GM12878 (cell line): ENCODE measurements around the gene LRRC8B. TPM values are rescaled to one million over a fixed set of nuclear protein-coding genes. Genes with fewer than 3 reads are reported as not detected.

Experiments
- ATAC-seq: fragments of 200-7000 bp; cut with Tn5 transposase; 3 replicates; pipeline ENCODE4 v1.9.1; 2020; ENCODE audit warnings: mild to moderate bottlenecking, moderate library complexity
- BruUV-seq: library from RNA; stranded (reverse); fragments of 400-500 nt; replicated peaks from 2 replicates; lab custom pipeline; 2021; lab: Mats Ljungman, UMichigan
- CTCF ChIA-PET: fragments of 300-600 bp; sonication (Branson Sonifier 250); formaldehyde crosslinking; extraction: SDS; loops from one replicate; lab custom pipeline; 2021; ENCODE audit warnings: inconsistent platforms; lab: Yijun Ruan, JAX
- POLR2A ChIA-PET: fragments of 350-600 bp; formaldehyde crosslinking; extraction: SDS; loops from one replicate; lab custom pipeline; 2021; ENCODE audit warnings: inconsistent platforms; lab: Charles Lee
- RAD21 ChIA-PET: fragments of 300-600 bp; sonication (Branson Sonifier 250); formaldehyde crosslinking; loops from one replicate; lab custom pipeline; 2023; ENCODE audit warnings: antibody characterized with exemption; ENCODE audit not compliant: unreplicated experiment; lab: Charles Lee
- SMC1A ChIA-PET: fragments of 300-600 bp; sonication (Branson Sonifier 250); formaldehyde crosslinking; loops from one replicate; lab custom pipeline; 2023; ENCODE audit not compliant: unreplicated experiment, uncharacterized antibody; lab: Charles Lee
- DNase-seq: peaks from one replicate; pipeline ENCODE4 v3.0.0-alpha.2; 2011; ENCODE audit warnings: low read depth, low spot score
- FAIRE-seq: peaks from 3 replicates; lab custom pipeline; 2011; peaks lifted over from hg19 to GRCh38; lab: Jason Lieb, UNC
- H2AFZ ChIP-seq: 2 replicates; pipeline ENCODE4 v1.6.0; 2011; ENCODE audit warnings: low read depth, low read length, control low read depth; ENCODE audit not compliant: control insufficient read depth
- H3K27ac ChIP-seq: 2 replicates; pipeline ENCODE4 v1.5.1; 2011; ENCODE audit warnings: control low read depth; ENCODE audit not compliant: control insufficient read depth, insufficient read depth
- H3K27me3 ChIP-seq, 2 experiments: replicated peaks in 1 of 2; 2 replicates each; pipeline versions ENCODE4 v1.6.0 to v1.6.1; 2011; ENCODE audit warnings: low read length in 1 of 2; ENCODE audit not compliant: control insufficient read depth in 2 of 2, insufficient read depth in 2 of 2
- H3K36me3 ChIP-seq, 2 experiments: 2 replicates each; pipeline ENCODE4 v1.5.1; 2011; ENCODE audit warnings: low read length in 1 of 2; ENCODE audit not compliant: control insufficient read depth in 2 of 2, insufficient read depth in 2 of 2
- H3K4me1 ChIP-seq: 2 replicates; pipeline ENCODE4 v1.6.1; 2011; ENCODE audit warnings: mild to moderate bottlenecking, low read length, moderate library complexity, mixed read lengths; ENCODE audit not compliant: control insufficient read depth, insufficient read depth
- H3K4me2 ChIP-seq: 2 replicates; pipeline ENCODE4 v1.6.0; 2011; ENCODE audit warnings: control low read depth; ENCODE audit not compliant: control insufficient read depth, insufficient read depth
- H3K4me3 ChIP-seq: fragments of 200-600 bp; sonication (generic); 2 replicates; pipeline ENCODE4 v1.5.1; 2016
- H3K79me2 ChIP-seq: 2 replicates; pipeline ENCODE4 v1.6.0; 2011; ENCODE audit warnings: low read length; ENCODE audit not compliant: control insufficient read depth, insufficient read depth
- H3K9ac ChIP-seq: 2 replicates; pipeline ENCODE4 v1.8.0; 2011; ENCODE audit warnings: low read length, control low read depth, mixed read lengths; ENCODE audit not compliant: control insufficient read depth, insufficient read depth
- H3K9me3 ChIP-seq: replicated peaks from 3 replicates; pipeline ENCODE4 v1.5.1; 2011; ENCODE audit warnings: mild to moderate bottlenecking, low read length; ENCODE audit not compliant: control insufficient read depth, insufficient read depth
- H4K20me1 ChIP-seq: 2 replicates; pipeline ENCODE4 v1.6.0; 2011; ENCODE audit not compliant: control insufficient read depth, insufficient read depth
- CBX3 ChIP-seq: fragments of 200-600 bp; sonication (generic); IDR thresholded peaks from 2 replicates; pipeline ENCODE4 v1.6.1; 2016; ENCODE audit warnings: low read depth, borderline replicate concordance
- CREM ChIP-seq: IDR thresholded peaks from 2 replicates; pipeline ENCODE4 v1.6.1; 2014; ENCODE audit warnings: antibody characterized with exemption, low read depth
- FOXK2 ChIP-seq: fragments of 450-650 bp; IDR thresholded peaks from 2 replicates; pipeline ENCODE4 v1.6.1; 2017; ENCODE audit warnings: mild to moderate bottlenecking, moderate library complexity
- MXI1 ChIP-seq: fragments of 150-350 bp; IDR thresholded peaks from 2 replicates; pipeline ENCODE4 v1.6.1; 2011; ENCODE audit warnings: low read depth, mild to moderate bottlenecking, inconsistent platforms, low read length, improper control_type of control experiment
- MYB ChIP-seq: fragments of 150-350 bp; IDR thresholded peaks from 2 replicates; pipeline ENCODE4 v1.6.1; 2014; ENCODE audit warnings: mild to moderate bottlenecking, low read depth, low read length, borderline replicate concordance
- NFYB ChIP-seq: IDR thresholded peaks from 2 replicates; pipeline ENCODE4 v1.6.1; 2011; ENCODE audit warnings: low read depth, mild to moderate bottlenecking, low read length, improper control_type of control experiment, moderate library complexity; ENCODE audit not compliant: insufficient read depth
- PML ChIP-seq: IDR thresholded peaks from 2 replicates; pipeline ENCODE4 v1.6.1; 2012; ENCODE audit warnings: low read length, inconsistent platforms
- POLR2A ChIP-seq: IDR thresholded peaks from 2 replicates; pipeline ENCODE4 v1.6.1; 2011; ENCODE audit warnings: low read depth, mild to moderate bottlenecking, low read length
- RB1 ChIP-seq: fragments of 450-650 bp; formaldehyde crosslinking; IDR thresholded peaks from 2 replicates; pipeline ENCODE4 v1.6.1; 2017; ENCODE audit warnings: mild to moderate bottlenecking, borderline replicate concordance
- SIX5 ChIP-seq: IDR thresholded peaks from 2 replicates; pipeline ENCODE4 v1.6.1; 2011; ENCODE audit warnings: mild to moderate bottlenecking, low read depth, low read length, moderate library complexity; ENCODE audit not compliant: severe bottlenecking
- SMAD5 ChIP-seq: IDR thresholded peaks from 2 replicates; pipeline ENCODE4 v1.6.1; 2016; ENCODE audit warnings: antibody characterized with exemption, low read depth
- SUPT20H ChIP-seq: IDR thresholded peaks from 2 replicates; pipeline ENCODE4 v1.6.1; 2011; ENCODE audit warnings: low read depth, mild to moderate bottlenecking, low read length, moderate library complexity, borderline replicate concordance; ENCODE audit not compliant: control insufficient read depth
- TBL1XR1 ChIP-seq: IDR thresholded peaks from 2 replicates; pipeline ENCODE4 v1.6.1; 2012; ENCODE audit warnings: low read depth, low read length, improper control_type of control experiment
- ZZZ3 ChIP-seq: IDR thresholded peaks from 2 replicates; pipeline ENCODE4 v1.6.1; 2011; ENCODE audit warnings: low read depth; ENCODE audit not compliant: control insufficient read depth, insufficient read length
- WGBS: methylation state at CpG from one replicate; pipeline ENCODE4 v1.1.6; 2016; ENCODE audit warnings: low lambda C conversion rate; ENCODE audit not compliant: insufficient replicate concordance, insufficient coverage; ENCODE audit errors: missing lambda C conversion rate; 5-methylcytosine and 5-hydroxymethylcytosine counted together
- in situ Hi-C: fragments of 300-500 bp; cut with MboI; formaldehyde crosslinking; loops from 9 replicates; pipeline ENCODE4 v1.14.3; 2018; ENCODE audit warnings: mixed read lengths
- intact Hi-C: fragments of 100-400 bp; cut with micrococcal nuclease; formaldehyde crosslinking; loops from one replicate; pipeline ENCODE4 v1.14.2; 2022; ENCODE audit not compliant: unreplicated experiment
- polyA plus RNA-seq, 11 experiments: library from polyadenylated mRNA; depleted of rRNA in 4 of 11; unstranded in 6 of 11; stranded (reverse) in 5 of 11; fragments of >200 nt; fragmentation: Nextera tagmentation in 4 of 11; fragmentation: Illumina TruSeq in 1 of 11; extraction: Ambion mirVana in 4 of 11; extraction: Trizol in 1 of 11; gene quantifications; 1 replicate in 1 of 11; 2 replicates in 10 of 11; pipeline versions ENCODE4 v1.2.1 to v1.2.3, GENCODE V29; 2011 to 2016; ENCODE audit warnings: inconsistent platforms in 2 of 11, missing spikeins in 2 of 11, low read depth in 1 of 11
- total RNA-seq, 4 experiments: library from RNA; depleted of rRNA in 3 of 4; stranded (reverse); fragments of >200 nt in 3 of 4; fragmentation: Illumina TruSeq in 1 of 4; extraction: Trizol in 1 of 4; gene quantifications; 2 replicates each; pipeline versions ENCODE4 v1.2.1 to v1.2.3, GENCODE V29; 2013 to 2021
- TF ChIP-seq, protein P1 (sequence below): fragments of 150-350 bp; IDR thresholded peaks from 2 replicates; pipeline ENCODE4 v1.6.1; 2014; ENCODE audit warnings: mild to moderate bottlenecking, low read depth, low read length
- TF ChIP-seq, protein P2 (sequence below): IDR thresholded peaks from 2 replicates; pipeline ENCODE4 v1.6.1; 2011; ENCODE audit warnings: mild to moderate bottlenecking, low read depth, low read length, moderate library complexity; ENCODE audit not compliant: insufficient replicate concordance

LRRC8B gene
- total and polyA plus RNA-seq, 10 of the 15 experiments (the other 5 are each of a cell fraction or from before 2014, with no cell fraction given), result 1.3 to 9.2 (median 5.4) TPM

DNA sequence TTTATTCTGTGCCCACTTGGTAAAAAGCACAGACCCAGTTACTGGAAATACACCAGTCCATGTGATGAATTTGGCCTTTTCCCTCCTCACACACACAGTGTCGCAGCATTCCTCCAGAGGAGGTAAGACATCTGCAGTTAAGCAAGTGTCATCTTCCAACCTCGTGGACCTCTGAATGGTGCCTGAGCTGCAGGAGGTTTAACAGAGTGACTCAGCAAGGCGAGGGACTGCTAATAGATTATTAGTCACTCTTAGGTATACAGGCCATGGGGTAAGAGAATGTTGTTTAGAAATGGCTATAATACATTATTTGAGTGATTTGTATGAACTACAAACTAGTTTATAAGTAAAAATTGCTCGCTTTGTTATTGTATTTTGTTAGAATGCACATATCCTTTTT lies 8.6 kb upstream of the LRRC8B start:
- FAIRE-seq (no peak), DNase-seq (no peak), ATAC-seq (no peak)
- Histone ChIP-seq H2AFZ (no peak overlapping the region), H3K4me2 (no peak overlapping the region), H3K9me3 (no peaks in the 10 kb centered on the region), H3K36me3 (no peaks in the 10 kb centered on the region), H3K27ac (no peak overlapping the region), H4K20me1 (no peaks in the 10 kb centered on the region), H3K79me2 (no peaks in the 10 kb centered on the region), H3K4me3 (no peak overlapping the region), H3K27me3 (no peaks in the 10 kb centered on the region), H3K4me1 (no peaks in the 10 kb centered on the region), H3K9ac (no peak overlapping the region)
- TF ChIP-seq SUPT20H, result no peak
- TF ChIP-seq POLR2A, result no peak
- no peak for TF ChIP-seq TBL1XR1
- SMC1A ChIA-PET, result interaction anchor here (0.8 to 1.6 kb wide), 6 partner anchors 13 to 115 kb away, joined by 3 to 5 read pairs (median 4); no protein-coding TSS in a partner anchor
- intact Hi-C loops (no loop called here), in situ Hi-C loops (loop anchor here (5.0 to 25.0 kb wide), 2 partner anchors 81 to 471 kb away; partner anchors contain the start of gene ZNF326)
- 43% methylated on average over 4 of the region's 4 CpGs for WGBS
- CTCF ChIA-PET, result interaction anchor here (1.1 to 7.1 kb wide), 3 partner anchors 32 to 248 kb away, joined by 3 to 80 read pairs (median 52); no protein-coding TSS in a partner anchor
- BruUV-seq, result no TSS peak
- RAD21 ChIA-PET, result interaction anchor here (0.7 kb wide), 1 partner anchor 95 kb away, joined by 3 read pairs; no protein-coding TSS in a partner anchor
- POLR2A ChIA-PET, result no interaction called here

DNA sequence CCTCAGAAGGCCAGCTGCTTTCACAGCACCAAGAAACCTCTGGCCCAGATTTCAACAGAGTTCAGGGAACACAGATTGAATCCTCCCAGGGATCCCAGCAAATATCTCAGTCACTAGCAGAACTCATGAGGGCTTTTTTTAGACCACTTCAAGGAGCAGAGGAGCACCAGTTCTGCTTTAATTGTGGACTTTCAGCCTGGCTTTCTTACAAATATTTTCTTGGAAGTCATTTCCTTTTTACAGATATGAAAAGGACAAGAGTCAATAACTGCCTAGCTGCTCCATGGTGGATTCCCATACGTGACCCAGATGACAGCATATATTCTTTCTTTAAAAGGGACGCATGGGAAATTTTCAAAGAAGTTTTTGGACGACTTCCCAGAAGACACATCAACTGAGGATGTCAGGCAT lies 6.4 kb upstream of the LRRC8B start:
- Histone ChIP-seq H3K4me2 (no peak overlapping the region), H3K27ac (no peak overlapping the region), H3K79me2 (no peaks in the 10 kb centered on the region), H4K20me1 (no peaks in the 10 kb centered on the region), H3K4me1 (no peaks in the 10 kb centered on the region), H3K27me3 (no peaks in the 10 kb centered on the region), H3K4me3 (no peak overlapping the region), H3K9me3 (no peaks in the 10 kb centered on the region; the same call in 2 of the 3 replicates), H3K9ac (no peak overlapping the region), H3K36me3 (no peaks in the 10 kb centered on the region), H2AFZ (no peak overlapping the region)
- in situ Hi-C loops (loop anchor here (5.0 to 25.0 kb wide), 2 partner anchors 79 to 469 kb away; partner anchors contain the start of gene ZNF326), intact Hi-C loops (loop anchor here (2.0 kb wide), 1 partner anchor 245 kb away; no protein-coding TSS in a partner anchor)
- 50% methylated on average over 3 of the region's 3 CpGs for WGBS
- CTCF ChIA-PET, result interaction anchor here (0.6 to 7.1 kb wide), 15 partner anchors 14 to 534 kb away, joined by 3 to 80 read pairs (median 4); no protein-coding TSS in a partner anchor
- POLR2A ChIA-PET, result no interaction called here
- FAIRE-seq, result no peak
- no peak for DNase-seq
- no TSS peak for BruUV-seq
- RAD21 ChIA-PET, result interaction anchor here (1.2 to 2.7 kb wide), 5 partner anchors 10 to 245 kb away, joined by 3 to 8 read pairs (median 4); no protein-coding TSS in a partner anchor
- no peak for ATAC-seq
- SMC1A ChIA-PET, result interaction anchor here (0.6 to 5.1 kb wide), 5 partner anchors 15 to 245 kb away, joined by 3 to 29 read pairs (median 5); no protein-coding TSS in a partner anchor
- TF ChIP-seq, protein P1, sequence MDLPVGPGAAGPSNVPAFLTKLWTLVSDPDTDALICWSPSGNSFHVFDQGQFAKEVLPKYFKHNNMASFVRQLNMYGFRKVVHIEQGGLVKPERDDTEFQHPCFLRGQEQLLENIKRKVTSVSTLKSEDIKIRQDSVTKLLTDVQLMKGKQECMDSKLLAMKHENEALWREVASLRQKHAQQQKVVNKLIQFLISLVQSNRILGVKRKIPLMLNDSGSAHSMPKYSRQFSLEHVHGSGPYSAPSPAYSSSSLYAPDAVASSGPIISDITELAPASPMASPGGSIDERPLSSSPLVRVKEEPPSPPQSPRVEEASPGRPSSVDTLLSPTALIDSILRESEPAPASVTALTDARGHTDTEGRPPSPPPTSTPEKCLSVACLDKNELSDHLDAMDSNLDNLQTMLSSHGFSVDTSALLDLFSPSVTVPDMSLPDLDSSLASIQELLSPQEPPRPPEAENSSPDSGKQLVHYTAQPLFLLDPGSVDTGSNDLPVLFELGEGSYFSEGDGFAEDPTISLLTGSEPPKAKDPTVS, result no peak
- TF ChIP-seq, protein P2, sequence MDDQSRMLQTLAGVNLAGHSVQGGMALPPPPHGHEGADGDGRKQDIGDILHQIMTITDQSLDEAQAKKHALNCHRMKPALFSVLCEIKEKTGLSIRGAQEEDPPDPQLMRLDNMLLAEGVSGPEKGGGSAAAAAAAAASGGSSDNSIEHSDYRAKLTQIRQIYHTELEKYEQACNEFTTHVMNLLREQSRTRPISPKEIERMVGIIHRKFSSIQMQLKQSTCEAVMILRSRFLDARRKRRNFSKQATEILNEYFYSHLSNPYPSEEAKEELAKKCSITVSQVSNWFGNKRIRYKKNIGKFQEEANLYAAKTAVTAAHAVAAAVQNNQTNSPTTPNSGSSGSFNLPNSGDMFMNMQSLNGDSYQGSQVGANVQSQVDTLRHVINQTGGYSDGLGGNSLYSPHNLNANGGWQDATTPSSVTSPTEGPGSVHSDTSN, result no peak
- no peak for TF ChIP-seq CREM
- no peak for TF ChIP-seq SMAD5
- no peak for TF ChIP-seq NFYB
- TF ChIP-seq PML, result no peak
- TF ChIP-seq FOXK2, result no peak
- no peak for TF ChIP-seq MYB
- no peak for TF ChIP-seq RB1
- no peak for TF ChIP-seq CBX3
- no peak for TF ChIP-seq ZZZ3
- no peak for TF ChIP-seq MXI1
- no peak for TF ChIP-seq SIX5
